Activated CD8-positive, alpha-beta T cell treated with anti-CD3 and anti-CD28 coated beads for 36 hours (primary cell): ENCODE data around the gene FOXM1. TPM values are rescaled to one million over a fixed set of nuclear protein-coding genes. Genes with fewer than 3 reads are reported as not detected.

ENCODE experiments used
- ATAC-seq: fragments of 200-7000 bp; cut with Tn5 transposase; one replicate; pipeline ENCODE4 v1.10.0; 2021; ENCODE audit warnings: mild to moderate bottlenecking, moderate library complexity
- CTCF ChIA-PET: fragments of 350-600 bp; sonication (Branson Sonifier 250); formaldehyde crosslinking; loops from one replicate; lab custom pipeline; 2021; ENCODE audit warnings: antibody characterized with exemption; lab: Charles Lee
- POLR2A ChIA-PET: fragments of 350-600 bp; sonication (Branson Sonifier 250); formaldehyde crosslinking; loops from one replicate; lab custom pipeline; 2021; ENCODE audit warnings: antibody characterized with exemption; lab: Charles Lee
- DNase-seq: peaks from one replicate; pipeline ENCODE4 v3.0.0-alpha.2; 2020
- H3K27ac Mint-ChIP-seq: one replicate; pipeline ENCODE4 v1.8.0; 2021; ENCODE audit warnings: mild to moderate bottlenecking, mixed read lengths
- H3K27me3 Mint-ChIP-seq: one replicate; pipeline ENCODE4 v1.8.0; 2021; ENCODE audit warnings: mixed read lengths
- H3K36me3 Mint-ChIP-seq: one replicate; pipeline ENCODE4 v1.8.0; 2021; ENCODE audit warnings: low read depth, mixed read lengths
- H3K4me1 Mint-ChIP-seq: one replicate; pipeline ENCODE4 v1.8.0; 2021; ENCODE audit warnings: low read depth, mixed read lengths
- H3K4me3 Mint-ChIP-seq: one replicate; pipeline ENCODE4 v1.8.0; 2021; ENCODE audit warnings: mild to moderate bottlenecking, moderate library complexity, mixed read lengths
- H3K9me3 Mint-ChIP-seq: one replicate; pipeline ENCODE4 v1.8.0; 2021; ENCODE audit warnings: mixed read lengths
- intact Hi-C: fragments of 100-400 bp; cut with micrococcal nuclease; formaldehyde crosslinking; loops from one replicate; pipeline ENCODE4 v1.10.0; 2022
- total RNA-seq, 2 experiments: library from RNA; stranded (reverse); gene quantifications; one replicate each; pipeline ENCODE4 v1.2.3, GENCODE V29; 2021
- TF ChIP-seq, protein P1 (sequence below): fragments of 200-600 bp; IDR thresholded peaks from one replicate; pipeline ENCODE4 v1.8.0; 2022; ENCODE audit warnings: antibody characterized with exemption, mild to moderate bottlenecking

The FOXM1 gene
- total RNA-seq, 2 experiments from 2014 or later: 64.4 to 64.8 TPM

DNA sequence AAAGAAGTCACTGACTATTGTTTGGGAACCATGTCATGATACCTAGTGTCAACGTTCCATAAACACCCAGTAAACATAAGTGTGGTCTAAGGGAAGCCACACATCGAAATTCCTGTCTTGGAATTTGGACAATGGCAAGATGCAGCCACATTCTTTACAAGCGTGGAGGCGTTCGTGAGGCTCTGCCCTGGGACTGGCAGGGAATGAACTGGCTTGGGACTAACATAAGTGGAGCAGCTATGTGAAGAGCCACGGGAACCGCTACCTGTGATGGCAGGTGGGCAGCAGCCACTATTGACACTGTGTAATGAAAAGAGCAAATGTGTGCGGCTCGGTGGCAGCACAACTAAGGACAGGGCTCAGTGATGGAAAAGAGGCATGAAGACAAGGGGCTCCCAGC, 32.2 kb downstream of the FOXM1 start:
- Mint-ChIP-seq H3K27me3 (no peaks in the 10 kb centered on the region), H3K36me3 (peaks cover 14% of the 10 kb centered on the region), H3K27ac (no peak overlapping the region)

DNA sequence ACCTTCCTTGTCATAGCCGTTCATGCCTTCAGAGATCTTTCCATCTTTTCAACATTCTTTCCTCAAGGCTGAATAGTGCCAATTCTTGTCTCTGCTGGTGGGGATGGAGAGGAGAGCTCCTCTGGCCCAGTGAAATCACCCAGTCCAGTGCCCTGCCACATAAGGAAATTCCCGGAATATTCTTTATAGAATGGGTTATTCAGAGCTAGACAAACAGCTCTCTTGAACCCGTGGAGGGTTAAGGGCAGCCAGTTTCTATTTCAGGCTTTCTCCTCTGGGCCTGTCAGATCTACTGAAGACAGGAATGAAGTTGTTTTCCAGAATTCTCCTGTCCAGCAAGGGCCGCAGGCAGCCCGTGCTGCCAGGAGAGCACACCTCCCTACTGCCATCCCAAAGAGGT, 34.0 kb downstream of the FOXM1 start:
- intact Hi-C loops: no loop called here
- ChIA-PET POLR2A (no interaction called here), CTCF (interaction anchor here (1.1 to 1.2 kb wide), 2 partner anchors 11 to 101 kb away, joined by 3 read pairs; no protein-coding TSS in a partner anchor)
- Mint-ChIP-seq H3K36me3 (peaks cover 20% of the 10 kb centered on the region), H3K27me3 (no peaks in the 10 kb centered on the region), H3K4me1 (no peaks in the 10 kb centered on the region), H3K27ac (no peak overlapping the region), H3K4me3 (no peak overlapping the region), H3K9me3 (no peaks in the 10 kb centered on the region)
- TF ChIP-seq, protein P1, sequence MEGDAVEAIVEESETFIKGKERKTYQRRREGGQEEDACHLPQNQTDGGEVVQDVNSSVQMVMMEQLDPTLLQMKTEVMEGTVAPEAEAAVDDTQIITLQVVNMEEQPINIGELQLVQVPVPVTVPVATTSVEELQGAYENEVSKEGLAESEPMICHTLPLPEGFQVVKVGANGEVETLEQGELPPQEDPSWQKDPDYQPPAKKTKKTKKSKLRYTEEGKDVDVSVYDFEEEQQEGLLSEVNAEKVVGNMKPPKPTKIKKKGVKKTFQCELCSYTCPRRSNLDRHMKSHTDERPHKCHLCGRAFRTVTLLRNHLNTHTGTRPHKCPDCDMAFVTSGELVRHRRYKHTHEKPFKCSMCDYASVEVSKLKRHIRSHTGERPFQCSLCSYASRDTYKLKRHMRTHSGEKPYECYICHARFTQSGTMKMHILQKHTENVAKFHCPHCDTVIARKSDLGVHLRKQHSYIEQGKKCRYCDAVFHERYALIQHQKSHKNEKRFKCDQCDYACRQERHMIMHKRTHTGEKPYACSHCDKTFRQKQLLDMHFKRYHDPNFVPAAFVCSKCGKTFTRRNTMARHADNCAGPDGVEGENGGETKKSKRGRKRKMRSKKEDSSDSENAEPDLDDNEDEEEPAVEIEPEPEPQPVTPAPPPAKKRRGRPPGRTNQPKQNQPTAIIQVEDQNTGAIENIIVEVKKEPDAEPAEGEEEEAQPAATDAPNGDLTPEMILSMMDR: no peak
- no peak for DNase-seq
- ATAC-seq: no peak

More for the DNA sequence above, 32.2 kb downstream of the FOXM1 start:
- Mint-ChIP-seq H3K4me3 (no peak overlapping the region), H3K4me1 (no peaks in the 10 kb centered on the region), H3K9me3 (no peaks in the 10 kb centered on the region)
- ChIA-PET CTCF (interaction anchor here (0.9 to 3.4 kb wide), 4 partner anchors 9 to 197 kb away, joined by 3 to 11 read pairs (median 4); partner anchors contain the start of gene TULP3), POLR2A (interaction anchor here (1.1 kb wide), 1 partner anchor 19 kb away, joined by 3 read pairs; no protein-coding TSS in a partner anchor)
- ATAC-seq (no peak), DNase-seq (no peak)
- intact Hi-C loops: no loop called here
- TF ChIP-seq, protein P1: no peak

- peaks cover 19% of the 10 kb centered on the region for H3K36me3 Mint-ChIP-seq
- CTCF ChIA-PET: interaction anchor here (1.2 kb wide), 1 partner anchor 12 kb away, joined by 4 read pairs; no protein-coding TSS in a partner anchor
- no peak overlapping the region for H3K27ac Mint-ChIP-seq
- ATAC-seq: no peak
- TF ChIP-seq, protein P1: no peak
- no peak for DNase-seq
- no peak overlapping the region for H3K4me3 Mint-ChIP-seq
- peaks cover 2% of the 10 kb centered on the region for H3K4me1 Mint-ChIP-seq
- intact Hi-C loops: no loop called here
- no peaks in the 10 kb centered on the region for H3K27me3 Mint-ChIP-seq
- POLR2A ChIA-PET: interaction anchor here (1.1 kb wide), 1 partner anchor 37 kb away, joined by 3 read pairs; no protein-coding TSS in a partner anchor
- no peaks in the 10 kb centered on the region for H3K9me3 Mint-ChIP-seq
Measured at GRCh38 chr12:2841056-2841650, 35.8 kb downstream of the FOXM1 start.

GRCh38 chr12:2836574-2836973, 40.4 kb downstream of the FOXM1 start:
- POLR2A ChIA-PET: interaction anchor here (1.6 kb wide), 1 partner anchor 9 kb away, joined by 3 read pairs; no protein-coding TSS in a partner anchor
- Mint-ChIP-seq H3K36me3 (peaks cover 17% of the 10 kb centered on the region), H3K4me3 (no peak overlapping the region), H3K4me1 (peaks cover 16% of the 10 kb centered on the region), H3K9me3 (no peaks in the 10 kb centered on the region), H3K27me3 (no peaks in the 10 kb centered on the region), H3K27ac (no peak overlapping the region)
- DNase-seq (no peak), ATAC-seq (no peak)
- CTCF ChIA-PET: interaction anchor here (1.2 kb wide), 1 partner anchor 9 kb away, joined by 4 read pairs; no protein-coding TSS in a partner anchor
- TF ChIP-seq, protein P1: no peak
- intact Hi-C loops: no loop called here
